Right forelimb (tissue), 1 donor: ENCODE measurements around the gene DPF1.
"Not testable (repeated sequence)": the region's sequence is repeated elsewhere in the genome, so short reads cannot be mapped to it uniquely, and the experiment has no call there.

Experiments
- DNase-seq: peaks from one replicate; pipeline ENCODE4 v3.0.0-alpha.2; 2018

The DPF1 gene

GRCh38 chr19:38250428-38250820 is 26.4 kb upstream of the DPF1 start:
- DNase-seq = no peak

GRCh38 chr19:38248421-38248820 is 24.4 kb upstream of the DPF1 start:
- DNase-seq = no peak

GRCh38 chr19:38247734-38248268 is 23.8 kb upstream of the DPF1 start:
- DNase-seq = no peak

- DNase-seq = no peak
Measured at GRCh38 chr19:38247126-38247525, 23.1 kb upstream of the DPF1 start.

GRCh38 chr19:38245826-38246498 is 21.9 kb upstream of the DPF1 start:
- no peak for DNase-seq

GRCh38 chr19:38243279-38243673 is 19.3 kb upstream of the DPF1 start:
- DNase-seq = no peak

GRCh38 chr19:38239816-38240215 is 15.8 kb upstream of the DPF1 start:
- DNase-seq = no peak

GRCh38 chr19:38234615-38235014 is 10.6 kb upstream of the DPF1 start:
- no peak for DNase-seq

- DNase-seq = peak; percentile 84
Measured at GRCh38 chr19:38233740-38234251, 9.8 kb upstream of the DPF1 start.

GRCh38 chr19:38231918-38232317 is 7.9 kb upstream of the DPF1 start:
- DNase-seq = no peak

- not testable (repeated sequence) for DNase-seq
Measured at GRCh38 chr19:38230506-38231133, 6.6 kb upstream of the DPF1 start.

- DNase-seq = peak; percentile 76
Measured at GRCh38 chr19:38229585-38230073, 5.6 kb upstream of the DPF1 start.

- DNase-seq = no peak
Measured at GRCh38 chr19:38228491-38229439, 4.7 kb upstream of the DPF1 start.

- DNase-seq = no peak
Measured at GRCh38 chr19:38228005-38228377, 4.0 kb upstream of the DPF1 start.

- no peak for DNase-seq
Measured at GRCh38 chr19:38227287-38228004, 3.4 kb upstream of the DPF1 start.

- not testable (repeated sequence) for DNase-seq
Measured at GRCh38 chr19:38224863-38225218, 819 bp upstream of the DPF1 start.

- no peak for DNase-seq
Measured at GRCh38 chr19:38223617-38224013, 407 bp downstream of the DPF1 start.

GRCh38 chr19:38223119-38223523 is 901 bp downstream of the DPF1 start:
- no peak for DNase-seq

GRCh38 chr19:38221919-38222830 is 1.8 kb downstream of the DPF1 start:
- DNase-seq = no peak

- DNase-seq = no peak
Measured at GRCh38 chr19:38221421-38221820, 2.6 kb downstream of the DPF1 start.

- DNase-seq = no peak
Measured at GRCh38 chr19:38219221-38219620, 4.8 kb downstream of the DPF1 start.
